ENCODE data around the gene DOK1.

DNA sequence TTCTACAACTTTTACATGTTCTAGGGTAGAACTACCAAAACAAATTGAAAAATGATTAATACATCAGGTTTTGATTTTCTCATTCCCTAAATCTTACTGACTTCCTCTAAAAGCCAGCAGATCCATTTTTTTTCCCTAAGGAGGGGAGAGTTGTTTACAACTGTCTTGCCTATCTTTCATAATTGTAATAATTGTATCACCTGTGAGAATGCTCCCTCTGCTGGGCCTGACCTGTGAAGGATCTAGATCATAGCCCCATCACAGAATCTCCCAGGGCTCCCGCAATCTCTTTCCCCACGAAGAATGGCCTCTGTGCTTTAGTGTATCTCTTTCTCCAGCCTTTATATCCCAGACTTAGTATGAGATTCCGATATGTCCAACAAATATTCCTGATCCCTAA, 9.9 kb upstream of the DOK1 start:
- TF ChIP-seq, protein P1, sequence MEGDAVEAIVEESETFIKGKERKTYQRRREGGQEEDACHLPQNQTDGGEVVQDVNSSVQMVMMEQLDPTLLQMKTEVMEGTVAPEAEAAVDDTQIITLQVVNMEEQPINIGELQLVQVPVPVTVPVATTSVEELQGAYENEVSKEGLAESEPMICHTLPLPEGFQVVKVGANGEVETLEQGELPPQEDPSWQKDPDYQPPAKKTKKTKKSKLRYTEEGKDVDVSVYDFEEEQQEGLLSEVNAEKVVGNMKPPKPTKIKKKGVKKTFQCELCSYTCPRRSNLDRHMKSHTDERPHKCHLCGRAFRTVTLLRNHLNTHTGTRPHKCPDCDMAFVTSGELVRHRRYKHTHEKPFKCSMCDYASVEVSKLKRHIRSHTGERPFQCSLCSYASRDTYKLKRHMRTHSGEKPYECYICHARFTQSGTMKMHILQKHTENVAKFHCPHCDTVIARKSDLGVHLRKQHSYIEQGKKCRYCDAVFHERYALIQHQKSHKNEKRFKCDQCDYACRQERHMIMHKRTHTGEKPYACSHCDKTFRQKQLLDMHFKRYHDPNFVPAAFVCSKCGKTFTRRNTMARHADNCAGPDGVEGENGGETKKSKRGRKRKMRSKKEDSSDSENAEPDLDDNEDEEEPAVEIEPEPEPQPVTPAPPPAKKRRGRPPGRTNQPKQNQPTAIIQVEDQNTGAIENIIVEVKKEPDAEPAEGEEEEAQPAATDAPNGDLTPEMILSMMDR (IDR thresholded peaks at IDR 0.05; ENCODE audit: insufficient read depth, low read depth, low read length), result no peak
- no peak for TF ChIP-seq EZH2 (IDR thresholded peaks at IDR 0.05; ENCODE audit: insufficient read depth, low read length)
